ENCODE results near the gene NALCN.

The NALCN gene

GRCh38 chr13:101415358-101416174 is 742 bp downstream of the NALCN start:
- DNase-seq (ENCODE audit: low read depth), result no peak

- DNase-seq (ENCODE audit: low read depth), result no peak
Observed at GRCh38 chr13:101412076-101412475, 4.2 kb downstream of the NALCN start.

- no peak for DNase-seq (ENCODE audit: low read depth)
Observed at GRCh38 chr13:101408992-101409656, 7.2 kb downstream of the NALCN start.

GRCh38 chr13:101408154-101408553 is 8.2 kb downstream of the NALCN start:
- DNase-seq (ENCODE audit: low read depth), result no peak

- DNase-seq (ENCODE audit: low read depth), result peak; percentile 29
Observed at GRCh38 chr13:101406791-101407190, 9.5 kb downstream of the NALCN start.

- DNase-seq (ENCODE audit: low read depth), result no peak
Observed at GRCh38 chr13:101401196-101401595, 15.1 kb downstream of the NALCN start.

- DNase-seq (ENCODE audit: low read depth), result peak; percentile 56
Observed at GRCh38 chr13:101399365-101399764, 16.9 kb downstream of the NALCN start.

- peak; percentile 75 for DNase-seq (ENCODE audit: low read depth)
Observed at GRCh38 chr13:101398920-101399319, 17.4 kb downstream of the NALCN start.

- DNase-seq (ENCODE audit: low read depth), result peak; percentile 61
Observed at GRCh38 chr13:101398191-101398590, 18.1 kb downstream of the NALCN start.

- peak; percentile 65 for DNase-seq (ENCODE audit: low read depth)
Observed at GRCh38 chr13:101397742-101398141, 18.6 kb downstream of the NALCN start.

- DNase-seq (ENCODE audit: low read depth), result no peak
Observed at GRCh38 chr13:101394605-101395004, 21.7 kb downstream of the NALCN start.

- no peak for DNase-seq (ENCODE audit: low read depth)
Observed at GRCh38 chr13:101393140-101393539, 23.2 kb downstream of the NALCN start.

- DNase-seq (ENCODE audit: low read depth), result peak; percentile 61
Observed at GRCh38 chr13:101390461-101390860, 25.8 kb downstream of the NALCN start.

- DNase-seq (ENCODE audit: low read depth), result no peak
Observed at GRCh38 chr13:101384929-101385328, 31.4 kb downstream of the NALCN start.

- no peak for DNase-seq (ENCODE audit: low read depth)
Observed at GRCh38 chr13:101383595-101383994, 32.7 kb downstream of the NALCN start.

GRCh38 chr13:101382701-101383100 is 33.6 kb downstream of the NALCN start:
- no peak for DNase-seq (ENCODE audit: low read depth)

GRCh38 chr13:101382086-101382485 is 34.2 kb downstream of the NALCN start:
- no peak for DNase-seq (ENCODE audit: low read depth)

- no peak for DNase-seq (ENCODE audit: low read depth)
Observed at GRCh38 chr13:101360525-101360924, 55.8 kb downstream of the NALCN start.

- no peak for DNase-seq (ENCODE audit: low read depth)
Observed at GRCh38 chr13:101354895-101355294, 61.4 kb downstream of the NALCN start.

GRCh38 chr13:101346942-101347728 is 69.2 kb downstream of the NALCN start:
- peak; percentile 36 for DNase-seq (ENCODE audit: low read depth)

- no peak for DNase-seq (ENCODE audit: low read depth)
Observed at GRCh38 chr13:101346161-101346560, 70.1 kb downstream of the NALCN start.

- DNase-seq (ENCODE audit: low read depth), result no peak
Observed at GRCh38 chr13:101343128-101343787, 73.0 kb downstream of the NALCN start.

Data from iris pigment epithelial cell (primary cell).